ENCODE data around the gene LAGE3.
"Not testable (repeated sequence)": the region's sequence is repeated elsewhere in the genome, so short reads cannot be mapped to it uniquely, and the experiment has no call there.

Gene LAGE3

GRCh38 chrX:154512879-154513553 lies 33.9 kb upstream of the LAGE3 start:
- Histone ChIP-seq H3K27me3 (ENCODE audit: control insufficient read depth in 1 of 2, insufficient read depth in 2 of 2, low read length in 2 of 2) (no peaks in the 10 kb centered on the region), H3K27ac (ENCODE audit: low read depth, low read length) (no peak overlapping the region), H3K9ac (ENCODE audit: low read length) (no peak overlapping the region), H3K36me3 (ENCODE audit: insufficient read depth, low read length) (no peaks in the 10 kb centered on the region), H3K4me1 (ENCODE audit: insufficient read depth, low read length) (peaks cover 7% of the 10 kb centered on the region), H3K4me3 (ENCODE audit: low read depth in 1 of 2, low read length in 2 of 2) (no peak overlapping the region), H3K9me3 (ENCODE audit: low read length) (no peaks in the 10 kb centered on the region)

DNA sequence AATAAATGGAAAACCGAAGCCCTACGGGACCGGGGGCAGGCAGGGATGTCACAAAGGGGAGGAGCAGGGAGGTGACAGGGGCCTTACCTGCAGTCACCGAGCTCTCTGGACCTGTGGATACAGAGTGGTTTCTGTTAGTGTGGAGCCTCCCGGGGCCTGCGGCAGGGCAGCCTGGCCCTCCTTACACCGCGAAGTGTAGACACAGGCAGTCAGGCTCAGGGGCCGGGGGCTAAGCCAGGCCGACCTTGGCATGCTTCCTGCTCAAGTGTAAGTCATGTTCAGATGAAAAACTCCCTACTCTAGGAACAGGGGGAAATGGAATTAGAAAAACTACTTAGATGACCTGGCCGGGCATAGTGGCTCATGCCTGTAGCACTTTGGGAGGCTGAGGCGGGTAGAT lies 32.7 kb upstream of the LAGE3 start:
- Histone ChIP-seq H3K9ac (ENCODE audit: low read length) (no peak overlapping the region), H3K4me1 (ENCODE audit: insufficient read depth, low read length) (peaks cover 7% of the 10 kb centered on the region), H3K9me3 (ENCODE audit: low read length) (no peaks in the 10 kb centered on the region), H3K27me3 (ENCODE audit: control insufficient read depth in 1 of 2, insufficient read depth in 2 of 2, low read length in 2 of 2) (peaks cover 0 to 10% of the 10 kb centered on the region in 2 donors), H3K27ac (ENCODE audit: low read depth, low read length) (no peak overlapping the region), H3K36me3 (ENCODE audit: insufficient read depth, low read length) (no peaks in the 10 kb centered on the region), H3K4me3 (ENCODE audit: low read depth in 1 of 2, low read length in 2 of 2) (no peak overlapping the region)

GRCh38 chrX:154509455-154509854 lies 30.4 kb upstream of the LAGE3 start:
- Histone ChIP-seq H3K4me3 (ENCODE audit: low read depth in 1 of 2, low read length in 2 of 2) (no peak overlapping the region), H3K27me3 (ENCODE audit: control insufficient read depth in 1 of 2, insufficient read depth in 2 of 2, low read length in 2 of 2) (peaks cover 0 to 15% of the 10 kb centered on the region in 2 donors), H3K9ac (ENCODE audit: low read length) (no peak overlapping the region), H3K9me3 (ENCODE audit: low read length) (no peaks in the 10 kb centered on the region), H3K4me1 (ENCODE audit: insufficient read depth, low read length) (no peaks in the 10 kb centered on the region), H3K36me3 (ENCODE audit: insufficient read depth, low read length) (no peaks in the 10 kb centered on the region), H3K27ac (ENCODE audit: low read depth, low read length) (no peak overlapping the region)

GRCh38 chrX:154508384-154508745 lies 29.3 kb upstream of the LAGE3 start:
- H3K9ac ChIP-seq (ENCODE audit: low read length), result no peak overlapping the region
- no peak overlapping the region for H3K4me3 ChIP-seq (ENCODE audit: low read depth in 1 of 2, low read length in 2 of 2)
- H3K4me1 ChIP-seq (ENCODE audit: insufficient read depth, low read length), result no peaks in the 10 kb centered on the region
- H3K9me3 ChIP-seq (ENCODE audit: low read length), result no peaks in the 10 kb centered on the region
- H3K27me3 ChIP-seq (ENCODE audit: control insufficient read depth in 1 of 2, insufficient read depth in 2 of 2, low read length in 2 of 2), result peaks cover 0 to 15% of the 10 kb centered on the region in 2 donors
- H3K27ac ChIP-seq (ENCODE audit: low read depth, low read length), result no peak overlapping the region
- H3K36me3 ChIP-seq (ENCODE audit: insufficient read depth, low read length), result no peaks in the 10 kb centered on the region

DNA sequence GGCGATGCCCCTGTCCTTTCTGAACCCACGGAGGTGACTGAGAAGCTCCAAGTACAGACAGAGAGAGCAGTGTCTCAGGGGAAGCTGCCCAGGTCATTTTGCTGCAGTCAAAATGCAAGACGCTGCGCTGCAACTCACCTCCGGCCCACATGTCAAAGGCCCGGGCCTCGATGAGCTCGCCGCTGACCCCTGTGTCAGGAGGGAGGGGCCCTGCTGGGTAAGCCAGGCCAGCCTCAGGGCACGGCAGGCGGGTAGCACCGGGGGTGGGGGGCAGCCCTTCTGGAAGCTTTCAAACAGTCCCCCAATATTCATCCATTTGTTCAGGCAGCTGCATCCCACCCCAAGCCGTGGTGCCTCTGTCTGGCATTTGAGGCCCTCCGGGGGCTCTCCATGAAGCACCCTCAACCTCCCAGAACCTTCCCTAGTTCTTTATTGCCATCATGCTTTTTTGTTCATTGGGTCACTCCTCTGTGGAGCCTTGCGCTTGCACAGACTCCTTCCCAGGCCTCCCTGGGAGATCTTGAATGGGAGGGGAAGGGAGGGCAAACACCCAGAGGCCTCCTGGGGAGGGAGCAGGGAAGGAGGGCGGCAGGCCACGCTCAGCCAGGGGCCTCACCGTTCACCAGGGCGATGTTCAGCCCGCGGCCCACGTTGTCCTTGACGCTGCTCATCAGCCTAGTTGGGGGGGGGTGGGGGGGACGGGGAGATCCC lies 28.7 kb upstream of the LAGE3 start:
- Histone ChIP-seq H3K9ac (ENCODE audit: low read length) (no peak overlapping the region), H3K4me3 (ENCODE audit: low read depth in 1 of 2, low read length in 2 of 2) (no peak overlapping the region), H3K27ac (ENCODE audit: low read depth, low read length) (no peak overlapping the region), H3K27me3 (ENCODE audit: control insufficient read depth in 1 of 2, insufficient read depth in 2 of 2, low read length in 2 of 2) (peaks cover 0 to 15% of the 10 kb centered on the region in 2 donors), H3K4me1 (ENCODE audit: insufficient read depth, low read length) (no peaks in the 10 kb centered on the region), H3K36me3 (ENCODE audit: insufficient read depth, low read length) (no peaks in the 10 kb centered on the region), H3K9me3 (ENCODE audit: low read length) (no peaks in the 10 kb centered on the region)

GRCh38 chrX:154506483-154507332 lies 27.6 kb upstream of the LAGE3 start:
- Histone ChIP-seq H3K9ac (ENCODE audit: low read length) (no peak overlapping the region), H3K36me3 (ENCODE audit: insufficient read depth, low read length) (no peaks in the 10 kb centered on the region), H3K9me3 (ENCODE audit: low read length) (no peaks in the 10 kb centered on the region), H3K27ac (ENCODE audit: low read depth, low read length) (no peak overlapping the region), H3K4me1 (ENCODE audit: insufficient read depth, low read length) (no peaks in the 10 kb centered on the region), H3K4me3 (ENCODE audit: low read depth in 1 of 2, low read length in 2 of 2) (no peak overlapping the region), H3K27me3 (ENCODE audit: control insufficient read depth in 1 of 2, insufficient read depth in 2 of 2, low read length in 2 of 2) (peaks cover 0 to 15% of the 10 kb centered on the region in 2 donors)

GRCh38 chrX:154505734-154506133 lies 26.7 kb upstream of the LAGE3 start:
- Histone ChIP-seq H3K36me3 (ENCODE audit: insufficient read depth, low read length) (no peaks in the 10 kb centered on the region), H3K27me3 (ENCODE audit: control insufficient read depth in 1 of 2, insufficient read depth in 2 of 2, low read length in 2 of 2) (peaks cover 0 to 15% of the 10 kb centered on the region in 2 donors), H3K4me3 (ENCODE audit: low read depth in 1 of 2, low read length in 2 of 2) (no peak overlapping the region), H3K9me3 (ENCODE audit: low read length) (no peaks in the 10 kb centered on the region), H3K9ac (ENCODE audit: low read length) (no peak overlapping the region), H3K27ac (ENCODE audit: low read depth, low read length) (no peak overlapping the region), H3K4me1 (ENCODE audit: insufficient read depth, low read length) (no peaks in the 10 kb centered on the region)

GRCh38 chrX:154502989-154503388 lies 23.9 kb upstream of the LAGE3 start:
- no peaks in the 10 kb centered on the region for H3K36me3 ChIP-seq (ENCODE audit: insufficient read depth, low read length)

GRCh38 chrX:154502098-154502497 lies 23.0 kb upstream of the LAGE3 start:
- Histone ChIP-seq H3K36me3 (ENCODE audit: insufficient read depth, low read length) (no peaks in the 10 kb centered on the region), H3K4me1 (ENCODE audit: insufficient read depth, low read length) (no peaks in the 10 kb centered on the region), H3K4me3 (ENCODE audit: low read depth in 1 of 2, low read length in 2 of 2) (no peak overlapping the region), H3K9ac (ENCODE audit: low read length) (no peak overlapping the region), H3K27me3 (ENCODE audit: control insufficient read depth in 1 of 2, insufficient read depth in 2 of 2, low read length in 2 of 2) (peaks cover 0 to 7% of the 10 kb centered on the region in 2 donors), H3K9me3 (ENCODE audit: low read length) (no peaks in the 10 kb centered on the region), H3K27ac (ENCODE audit: low read depth, low read length) (no peak overlapping the region)

More at GRCh38 chrX:154502989-154503388, 23.9 kb upstream of the LAGE3 start:
- no peak overlapping the region for H3K4me3 ChIP-seq (ENCODE audit: low read depth in 1 of 2, low read length in 2 of 2)
- H3K9ac ChIP-seq (ENCODE audit: low read length), result no peak overlapping the region
- no peaks in the 10 kb centered on the region for H3K4me1 ChIP-seq (ENCODE audit: insufficient read depth, low read length)
- no peaks in the 10 kb centered on the region for H3K9me3 ChIP-seq (ENCODE audit: low read length)
- peaks cover 0 to 15% of the 10 kb centered on the region in 2 donors for H3K27me3 ChIP-seq (ENCODE audit: control insufficient read depth in 1 of 2, insufficient read depth in 2 of 2, low read length in 2 of 2)
- no peak overlapping the region for H3K27ac ChIP-seq (ENCODE audit: low read depth, low read length)

DNA sequence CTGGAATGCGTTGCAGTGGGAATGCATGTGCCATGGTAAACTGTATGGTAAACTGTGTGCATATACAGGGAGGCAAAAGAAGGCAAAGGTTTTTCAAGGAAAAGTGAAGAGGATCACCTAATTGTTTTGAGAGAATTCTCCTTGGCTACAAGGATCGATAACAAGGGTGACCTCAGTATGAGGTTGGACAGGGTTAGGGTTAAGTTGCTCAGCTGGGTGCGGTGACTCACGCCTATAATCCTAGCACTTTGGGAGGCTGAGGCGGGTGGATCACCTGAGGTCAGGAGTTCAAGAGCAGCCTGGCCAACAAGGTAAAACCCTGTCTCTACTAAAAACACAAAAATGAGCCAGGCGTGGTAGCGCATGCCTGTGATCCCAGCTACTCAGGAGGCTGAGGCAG lies 22.3 kb upstream of the LAGE3 start:
- H3K4me3 ChIP-seq (ENCODE audit: low read depth in 1 of 2, low read length in 2 of 2); H3K27me3 ChIP-seq (ENCODE audit: control insufficient read depth in 1 of 2, insufficient read depth in 2 of 2, low read length in 2 of 2); H3K9ac ChIP-seq (ENCODE audit: low read length); H3K9me3 ChIP-seq (ENCODE audit: low read length); H3K27ac ChIP-seq (ENCODE audit: low read depth, low read length); H3K36me3 ChIP-seq (ENCODE audit: insufficient read depth, low read length); H3K4me1 ChIP-seq (ENCODE audit: insufficient read depth, low read length): not testable (repeated sequence)

DNA sequence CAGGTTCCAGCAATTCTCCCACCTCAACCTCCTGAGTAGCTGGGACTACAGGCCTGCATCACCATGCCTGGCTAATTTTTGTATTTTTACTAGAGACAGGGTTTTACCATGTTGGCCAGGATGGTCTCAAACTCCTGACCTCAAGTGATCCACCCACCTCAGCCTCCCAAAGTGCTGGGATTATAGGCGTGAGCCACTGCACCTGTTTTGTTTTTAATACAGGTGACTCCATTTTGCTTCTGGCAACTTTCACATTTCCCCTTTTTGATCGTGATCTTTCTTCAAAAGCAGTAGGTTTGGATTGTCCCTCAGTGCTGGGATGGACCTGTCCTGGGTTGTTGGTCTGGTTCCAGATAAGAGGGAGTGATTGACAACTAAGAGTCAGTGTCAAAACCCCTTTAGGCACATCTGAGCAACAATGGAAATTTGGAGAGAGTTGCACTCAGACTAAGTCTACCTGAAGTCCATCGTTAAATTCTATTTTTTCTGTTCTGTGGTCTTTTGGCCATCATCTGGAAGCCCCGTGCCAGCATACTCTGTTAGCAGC lies 17.6 kb upstream of the LAGE3 start:
- not testable (repeated sequence) for H3K9me3 ChIP-seq (ENCODE audit: low read length); H3K9ac ChIP-seq (ENCODE audit: low read length); H3K4me3 ChIP-seq (ENCODE audit: low read depth in 1 of 2, low read length in 2 of 2); H3K4me1 ChIP-seq (ENCODE audit: insufficient read depth, low read length); H3K36me3 ChIP-seq (ENCODE audit: insufficient read depth, low read length); H3K27ac ChIP-seq (ENCODE audit: low read depth, low read length); H3K27me3 ChIP-seq (ENCODE audit: control insufficient read depth in 1 of 2, insufficient read depth in 2 of 2, low read length in 2 of 2)
